HG03175 (cell line): ENCODE results near the gene SLC29A4.
A peak's percentile ranks its signal among the peaks of the same experiment; 100 is the strongest.
"Not testable (repeated sequence)": the region's sequence is repeated elsewhere in the genome, so short reads cannot be mapped to it uniquely, and the experiment has no call there.

Experiments used
- ATAC-seq: cut with Tn5 transposase; IDR thresholded peaks from one replicate; pipeline ENCODE4 v1.9.1; 2021; ENCODE audit warnings: mild to moderate bottlenecking, moderate library complexity; ENCODE audit not compliant: unreplicated experiment

Gene SLC29A4

DNA sequence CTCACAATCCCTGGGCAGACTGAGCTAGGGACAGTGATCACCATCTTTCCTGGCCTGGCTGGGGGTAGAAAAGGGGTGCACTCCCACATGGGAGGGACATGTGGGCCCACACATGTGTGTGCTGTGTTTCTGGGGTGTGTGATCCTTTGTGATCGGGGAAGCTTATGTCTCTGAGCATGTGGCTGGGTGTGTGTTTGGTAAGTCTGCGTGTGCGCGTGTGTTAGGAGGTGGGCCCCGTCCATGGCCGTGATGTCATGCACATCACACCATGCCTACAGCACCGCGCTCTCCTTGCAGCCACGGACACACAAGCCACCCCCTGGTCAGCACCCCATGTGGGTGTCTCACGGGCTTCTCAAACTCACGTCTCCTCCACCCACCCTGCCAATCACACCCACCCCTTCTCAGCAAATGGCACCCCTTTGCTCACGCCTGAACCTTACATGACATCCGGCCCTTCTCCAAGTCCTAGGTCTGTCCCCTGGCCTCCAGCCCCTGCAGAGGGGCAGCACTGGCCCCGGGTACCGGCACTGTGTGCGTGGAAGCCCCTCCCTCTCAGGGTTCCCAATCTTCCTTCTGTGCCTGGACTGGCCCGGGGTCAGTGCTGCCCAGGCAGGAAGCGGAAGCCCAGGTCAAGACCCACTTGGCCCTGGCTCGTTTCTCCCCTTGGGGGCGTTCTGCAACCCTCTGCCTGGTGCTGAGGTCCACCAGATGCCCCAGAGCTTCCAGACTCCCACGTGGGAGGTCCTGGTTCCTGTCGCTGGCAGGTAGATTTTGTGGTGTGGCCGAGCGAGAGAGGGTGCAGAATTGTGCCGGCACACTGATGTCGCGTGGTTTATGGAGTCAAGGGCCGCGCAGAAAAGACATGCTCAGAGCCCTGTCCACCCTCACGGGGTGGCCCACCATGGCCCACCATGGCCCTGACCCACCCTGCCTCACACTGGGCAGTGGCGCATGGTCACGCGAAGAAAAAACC, 12.6 kb downstream of the SLC29A4 start:
- no peak for ATAC-seq

DNA sequence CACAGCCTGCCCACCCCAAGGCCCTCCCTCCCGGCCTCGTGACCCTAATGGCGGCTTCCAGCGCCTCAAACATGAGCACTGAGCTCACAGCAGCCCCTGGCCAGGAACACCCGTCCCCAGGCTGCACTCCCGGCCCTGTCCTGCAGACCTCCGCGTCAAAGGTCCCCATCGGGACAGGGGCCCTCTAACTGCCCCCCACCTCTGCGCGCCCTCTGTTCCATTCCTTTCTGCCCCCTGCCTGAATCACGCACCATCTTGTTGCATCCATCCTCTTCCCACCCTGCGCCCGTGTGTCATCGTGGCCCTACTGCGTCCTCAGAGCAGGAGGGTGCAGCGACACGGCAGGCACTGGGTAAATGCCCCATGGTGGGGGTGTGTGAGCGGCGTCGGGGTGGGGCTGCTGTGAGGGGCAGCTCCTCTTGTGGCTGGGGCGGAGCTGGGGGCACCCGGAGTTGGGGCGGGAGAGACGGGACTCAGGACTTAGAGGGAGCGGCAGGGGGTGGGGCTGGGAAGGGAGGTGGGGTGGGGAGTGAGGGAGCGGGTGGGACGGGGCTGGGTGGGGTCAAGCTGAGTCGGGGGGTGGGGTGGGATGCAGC, 13.4 kb downstream of the SLC29A4 start:
- no peak for ATAC-seq

DNA sequence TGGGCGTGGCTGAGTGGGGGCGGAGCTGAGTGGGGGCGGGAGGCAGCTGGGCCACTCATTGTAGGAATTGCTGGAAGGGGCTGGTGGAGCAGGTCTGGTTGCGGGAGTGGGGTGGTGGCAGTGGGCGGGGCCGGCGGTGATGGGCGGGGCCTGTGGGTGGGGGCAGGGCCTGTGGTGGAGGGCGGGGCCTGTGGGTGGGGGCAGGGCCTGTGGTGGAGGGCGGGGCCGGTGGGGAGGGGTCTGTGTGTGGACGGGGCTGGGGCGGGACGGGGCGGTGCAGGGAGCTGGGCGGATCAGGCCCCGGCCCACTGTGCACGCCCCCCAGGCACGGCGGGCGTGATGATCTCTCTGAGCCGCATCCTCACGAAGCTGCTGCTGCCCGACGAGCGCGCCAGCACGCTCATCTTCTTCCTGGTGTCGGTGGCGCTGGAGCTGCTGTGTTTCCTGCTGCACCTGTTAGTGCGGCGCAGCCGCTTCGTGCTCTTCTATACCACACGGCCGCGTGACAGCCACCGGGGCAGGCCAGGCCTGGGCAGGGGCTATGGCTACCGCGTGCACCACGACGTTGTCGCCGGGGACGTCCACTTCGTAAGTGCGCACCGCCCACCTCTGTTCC, 14.0 kb downstream of the SLC29A4 start:
- peak; percentile 48 for ATAC-seq

DNA sequence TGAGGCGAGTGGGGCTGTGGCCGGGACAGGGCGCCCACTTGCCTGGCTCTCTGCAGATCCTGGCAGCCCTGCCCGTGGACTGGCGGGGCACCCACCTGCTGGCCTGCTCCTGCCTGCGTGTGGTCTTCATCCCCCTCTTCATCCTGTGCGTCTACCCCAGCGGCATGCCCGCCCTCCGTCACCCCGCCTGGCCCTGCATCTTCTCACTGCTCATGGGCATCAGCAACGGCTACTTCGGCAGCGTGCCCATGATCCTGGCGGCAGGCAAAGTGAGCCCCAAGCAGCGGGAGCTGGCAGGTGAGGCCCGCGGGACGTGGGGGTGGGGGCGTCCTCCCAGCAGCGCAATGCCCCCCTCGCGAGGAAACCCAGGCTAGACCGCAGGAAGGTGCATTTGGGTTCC, 17.6 kb downstream of the SLC29A4 start:
- no peak for ATAC-seq

DNA sequence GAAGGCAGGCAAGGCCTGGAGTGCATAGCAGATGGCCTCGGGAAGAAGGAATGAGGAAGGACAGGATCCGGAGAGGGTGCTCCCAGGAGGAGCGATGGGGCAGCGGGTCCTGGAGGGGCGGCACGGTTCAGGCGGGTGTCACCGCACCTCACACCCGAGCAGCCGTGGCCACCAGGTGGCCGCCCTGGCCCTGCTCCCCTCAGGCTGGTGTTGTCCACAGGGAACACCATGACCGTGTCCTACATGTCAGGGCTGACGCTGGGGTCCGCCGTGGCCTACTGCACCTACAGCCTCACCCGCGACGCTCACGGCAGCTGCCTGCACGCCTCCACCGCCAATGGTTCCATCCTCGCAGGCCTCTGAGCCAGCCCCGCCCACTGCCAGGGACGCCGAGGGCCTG, 19.8 kb downstream of the SLC29A4 start:
- no peak for ATAC-seq

DNA sequence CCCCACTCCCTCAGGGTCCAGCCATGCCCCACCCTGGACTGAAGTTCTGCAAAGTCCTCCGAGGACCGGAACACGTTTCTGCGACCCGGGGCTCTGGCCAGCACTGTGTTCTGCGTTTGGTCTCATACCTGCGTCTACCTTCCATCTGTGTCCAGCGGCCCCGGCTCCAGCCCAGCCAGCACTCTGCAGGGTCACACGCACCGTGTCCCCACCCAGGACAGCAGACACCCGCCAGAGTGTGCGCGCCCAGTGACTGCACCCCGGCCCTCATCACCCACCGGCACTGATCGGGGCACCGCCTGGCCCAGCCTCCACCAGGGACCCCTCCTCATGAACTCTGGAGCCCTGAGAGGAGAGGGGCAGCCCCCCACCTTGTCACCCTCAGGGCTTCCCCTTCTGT, 20.3 kb downstream of the SLC29A4 start:
- ATAC-seq, result no peak

DNA sequence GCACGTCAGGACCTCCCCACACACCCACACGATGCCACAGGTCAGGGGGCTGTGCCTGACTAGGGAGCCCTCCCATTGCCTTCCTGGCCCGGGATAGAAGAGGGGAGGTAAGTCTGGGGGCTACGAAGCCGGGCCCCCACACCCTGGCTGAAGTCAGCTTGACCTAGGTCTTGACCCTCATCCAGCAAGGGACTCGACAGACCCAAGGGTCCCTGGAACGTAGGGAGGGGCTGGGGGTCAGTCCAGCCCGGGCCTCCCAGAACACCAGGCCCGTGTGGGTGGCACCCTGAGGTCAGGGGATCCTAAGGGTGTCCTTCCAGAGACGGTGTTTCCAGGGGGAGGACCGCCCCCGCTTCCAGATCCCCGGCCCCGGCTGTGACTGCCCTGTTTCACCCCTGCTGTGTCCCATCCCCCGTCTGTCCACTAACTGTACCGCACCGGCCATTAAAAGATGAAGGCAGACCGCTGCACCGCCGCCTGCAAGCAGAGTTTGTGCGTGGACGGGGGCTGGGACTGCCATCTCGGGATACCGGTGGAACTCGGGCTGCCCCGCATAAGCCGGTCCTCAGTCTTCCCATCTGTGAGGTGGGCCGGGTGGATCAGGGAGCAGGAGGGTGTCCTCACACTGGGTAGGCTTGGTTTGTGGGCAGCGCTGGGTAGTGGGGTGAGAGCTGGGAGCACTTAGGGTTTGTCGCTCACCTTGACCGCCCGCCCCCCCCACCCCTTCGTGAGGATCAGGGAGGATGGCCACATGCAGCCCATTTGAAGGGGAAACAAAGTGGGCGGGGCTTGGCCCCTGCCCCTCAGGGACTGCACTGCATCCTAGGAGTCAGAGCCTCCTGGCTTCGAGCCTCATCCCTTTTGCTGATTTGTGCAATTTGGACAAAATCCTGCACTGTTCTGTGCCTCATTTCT, 21.1 kb downstream of the SLC29A4 start:
- no peak for ATAC-seq

DNA sequence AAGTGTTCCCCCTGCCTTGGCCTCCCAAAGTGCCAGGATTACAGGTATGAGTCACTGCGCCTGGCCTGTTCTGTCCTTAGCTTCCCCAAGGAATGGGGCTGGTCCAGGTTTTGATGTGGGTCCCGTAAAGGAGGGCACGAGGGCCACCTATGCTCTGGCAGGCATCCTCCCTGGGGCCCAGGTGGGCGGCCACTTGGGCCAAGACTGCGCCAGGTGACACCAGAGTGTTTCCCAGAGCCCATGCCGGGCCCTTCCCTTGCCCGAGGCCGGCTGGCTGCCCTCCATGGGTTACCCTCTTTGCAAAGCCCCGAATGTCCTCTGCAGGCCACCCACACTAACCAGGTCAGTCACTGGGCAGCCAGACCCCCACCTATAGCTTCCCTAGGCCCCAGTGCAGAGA, 22.3 kb downstream of the SLC29A4 start:
- not testable (repeated sequence) for ATAC-seq

DNA sequence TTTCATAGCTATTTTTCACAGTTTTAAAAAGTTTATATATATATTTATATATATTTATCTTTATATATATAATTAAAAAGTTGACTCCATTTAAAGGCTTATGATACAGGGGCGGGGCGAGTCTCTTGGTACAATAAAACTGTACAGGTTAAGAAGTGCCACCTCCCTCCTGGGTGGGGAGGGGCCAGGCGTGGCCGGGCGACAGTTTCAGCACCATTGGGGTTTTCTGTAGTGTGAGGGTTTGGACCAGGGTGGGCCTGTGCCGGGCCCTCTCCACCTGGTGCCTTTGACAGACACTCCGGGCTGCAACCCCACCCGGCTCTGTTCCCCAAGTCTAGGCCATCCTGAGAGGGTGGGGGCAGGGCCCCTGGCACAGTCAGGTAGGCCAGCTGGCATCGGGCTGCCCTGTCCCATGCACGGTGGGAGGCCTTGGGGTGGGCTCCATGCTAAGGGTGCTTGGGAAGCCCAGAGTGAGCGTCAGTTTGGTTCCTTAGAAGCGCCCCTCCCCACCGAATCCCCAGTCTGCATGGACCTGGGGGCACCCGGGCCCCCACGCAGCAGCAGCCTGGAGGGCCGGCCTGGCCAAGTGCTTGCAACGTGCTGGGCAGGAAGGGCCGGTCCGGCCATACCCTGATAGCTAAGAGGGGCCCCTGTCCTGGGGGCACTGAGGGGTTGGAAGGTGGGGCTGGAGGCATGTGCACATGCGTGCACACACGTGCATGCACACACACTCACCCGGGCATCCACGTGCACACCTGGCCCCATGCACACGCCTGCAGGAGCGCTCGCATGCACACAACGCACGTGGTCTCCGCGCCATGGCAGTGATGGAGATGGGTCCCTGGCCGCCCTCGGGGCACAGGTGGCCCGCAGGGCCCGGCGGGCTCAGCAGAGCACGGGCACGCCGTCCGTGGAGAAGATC, 24.7 kb downstream of the SLC29A4 start:
- ATAC-seq, result not testable (repeated sequence)

DNA sequence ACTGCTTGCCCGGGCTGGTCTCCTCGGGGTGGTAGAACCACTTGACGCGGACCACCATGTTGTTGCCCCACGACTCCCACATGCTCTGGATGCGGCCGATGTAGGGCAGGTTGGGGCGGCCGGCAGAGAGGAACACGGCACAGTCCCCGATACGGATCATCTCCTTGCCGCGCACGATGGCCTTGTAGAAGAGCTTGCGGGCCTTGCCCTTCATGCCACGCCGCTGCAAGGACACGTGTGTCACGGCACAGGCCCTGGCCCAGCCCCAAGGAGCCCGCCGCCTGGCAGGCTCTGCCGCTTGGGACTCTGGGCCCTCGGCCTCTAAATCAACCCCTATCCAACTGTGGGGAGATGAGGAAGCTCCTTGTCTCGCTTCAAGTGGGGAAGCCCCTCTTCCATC, 26.4 kb downstream of the SLC29A4 start:
- ATAC-seq, result no peak

DNA sequence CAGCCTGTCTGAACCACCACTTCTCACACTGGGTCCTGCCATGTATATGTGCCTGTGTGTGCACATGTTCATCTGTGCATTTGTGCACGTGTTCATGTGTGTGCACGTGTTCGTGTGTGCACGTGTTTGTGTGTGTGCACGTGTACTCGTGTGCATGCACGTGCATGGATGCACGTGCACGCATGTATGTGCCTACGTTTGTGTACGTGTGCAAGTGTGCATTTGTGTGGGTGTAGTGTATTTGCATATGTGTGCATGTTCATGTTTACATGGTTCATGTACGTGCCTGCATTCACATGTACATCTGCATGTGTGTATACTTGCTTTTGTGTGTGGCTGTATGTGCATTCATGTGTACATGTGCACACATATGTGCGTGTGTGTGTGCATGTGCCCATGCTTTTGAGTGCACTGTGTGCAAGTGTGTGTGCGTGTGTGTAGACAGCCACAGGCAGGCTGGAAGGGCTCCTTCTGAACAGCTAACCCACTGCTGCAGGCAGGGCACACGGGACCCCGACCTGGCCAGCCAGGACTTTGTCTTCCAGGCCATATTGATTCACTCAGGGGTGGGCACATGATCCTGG, 28.2 kb downstream of the SLC29A4 start:
- ATAC-seq, result no peak

DNA sequence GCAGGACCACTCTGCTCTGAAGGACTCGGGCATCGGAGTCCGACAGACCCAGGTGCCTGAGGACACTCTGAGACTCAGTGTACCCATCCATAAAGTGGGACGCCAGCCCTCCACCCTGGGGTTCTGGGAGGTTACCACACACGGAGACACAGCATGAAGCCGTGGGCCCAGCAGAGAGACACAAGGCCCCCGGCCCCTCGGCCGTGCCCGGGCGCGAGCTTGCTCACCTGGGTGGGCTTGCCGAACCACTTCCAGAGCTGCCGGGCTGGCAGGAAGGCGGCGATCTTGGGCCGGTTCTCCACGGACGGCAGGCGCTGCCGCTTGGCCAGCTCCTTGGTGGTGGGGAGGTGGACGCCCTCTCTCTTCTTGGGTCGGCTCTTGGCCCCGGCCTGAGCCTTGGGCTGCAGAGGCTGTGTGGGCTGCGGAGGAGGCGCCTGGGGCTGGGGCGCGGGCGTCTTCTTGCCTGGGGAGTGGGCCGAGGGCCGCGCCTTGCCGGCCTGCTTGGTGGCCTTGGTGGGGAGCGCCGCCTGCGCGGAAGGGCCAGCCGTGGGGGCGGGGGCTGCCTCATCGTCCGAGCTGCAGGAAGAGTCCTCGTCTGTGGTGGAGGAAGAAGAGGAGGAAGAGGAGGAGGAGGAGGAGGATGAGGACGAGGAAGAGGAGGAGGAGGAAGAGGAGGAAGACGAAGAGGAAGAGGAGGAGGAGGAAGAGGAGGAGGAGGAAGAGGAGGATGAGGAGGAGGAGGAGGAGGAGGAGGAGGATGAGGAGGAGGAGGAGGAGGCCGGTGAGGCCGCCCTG, 29.7 kb downstream of the SLC29A4 start:
- not testable (repeated sequence) for ATAC-seq

DNA sequence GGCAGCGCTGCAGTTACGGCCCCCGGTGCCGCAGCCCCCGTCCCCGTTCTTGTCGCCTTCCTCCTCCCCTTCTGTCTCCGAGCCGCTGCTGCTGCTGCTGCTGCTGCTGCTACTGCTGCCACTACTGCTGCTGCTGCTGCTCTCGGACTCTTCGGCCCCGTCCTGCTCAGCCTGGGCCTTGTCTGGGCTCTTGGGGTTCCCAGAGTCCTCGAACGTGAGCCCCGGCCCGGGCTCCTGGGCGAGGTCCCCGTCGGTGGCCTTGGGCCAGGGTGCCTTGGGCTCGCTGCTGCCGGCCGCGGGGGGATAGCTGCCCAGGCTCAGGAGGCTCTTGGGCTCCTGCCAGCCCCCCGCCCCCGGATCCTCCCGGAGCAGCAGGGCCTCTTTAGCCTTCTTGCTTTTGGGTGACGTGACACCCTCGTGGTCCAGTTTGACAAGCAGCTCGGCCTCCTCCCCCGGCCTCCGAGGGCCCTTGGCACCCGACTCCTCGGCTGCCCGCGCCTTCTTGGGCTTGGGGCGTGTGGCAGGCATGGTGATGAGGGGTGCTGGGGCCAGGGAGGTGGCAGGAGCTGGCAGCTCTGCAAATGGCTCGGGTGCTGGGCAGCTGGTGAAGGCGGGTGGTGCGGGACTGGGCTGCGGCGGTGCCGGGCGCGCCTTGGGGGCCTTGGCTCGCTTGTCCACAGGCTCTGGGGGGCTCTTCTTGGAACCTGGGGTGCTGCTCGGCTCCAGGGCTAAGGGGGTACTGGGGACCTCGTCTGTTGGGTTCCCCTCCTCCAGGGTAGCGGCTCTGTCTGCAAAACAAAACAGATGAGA, 30.5 kb downstream of the SLC29A4 start:
- not testable (repeated sequence) for ATAC-seq

DNA sequence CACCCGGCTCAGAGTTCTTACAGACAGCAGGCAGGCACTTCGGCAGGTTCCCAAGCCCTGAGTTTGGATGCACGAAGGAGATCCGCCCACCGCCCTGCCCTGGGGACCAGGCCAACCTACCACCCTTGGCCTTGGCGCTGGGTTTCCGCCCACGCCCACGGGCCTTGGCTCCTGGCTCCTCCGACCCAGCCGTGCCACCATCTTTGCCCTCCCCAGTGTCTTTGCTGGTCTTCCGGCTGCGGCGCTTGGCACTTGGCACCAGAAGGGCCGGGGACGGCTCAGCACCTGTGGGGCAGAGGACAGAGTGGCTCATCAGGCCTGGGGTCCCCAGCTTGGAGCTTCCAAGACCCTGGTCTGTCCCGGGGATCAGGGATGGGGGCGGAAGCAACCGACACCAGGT, 32.1 kb downstream of the SLC29A4 start:
- ATAC-seq, result no peak

DNA sequence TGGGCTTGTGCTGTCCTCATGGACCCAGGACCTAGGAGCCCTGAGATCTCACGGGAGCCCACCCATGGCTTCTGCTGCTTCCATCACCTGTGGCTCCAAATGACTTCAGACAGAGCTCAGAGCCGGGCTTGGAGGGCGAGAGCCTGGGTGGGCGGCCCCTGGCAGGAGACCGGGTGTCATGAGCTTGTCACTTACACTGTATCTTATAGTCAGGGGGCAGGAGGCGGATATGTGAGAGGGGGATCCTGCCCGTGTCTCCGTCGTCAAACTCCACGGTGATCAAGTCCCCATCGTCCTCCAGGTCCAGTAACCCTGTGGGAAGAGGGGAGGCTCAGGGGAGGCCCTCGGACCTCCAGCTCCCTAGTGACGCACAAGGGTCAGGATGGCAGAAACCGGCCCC, 33.0 kb downstream of the SLC29A4 start:
- ATAC-seq, result no peak

DNA sequence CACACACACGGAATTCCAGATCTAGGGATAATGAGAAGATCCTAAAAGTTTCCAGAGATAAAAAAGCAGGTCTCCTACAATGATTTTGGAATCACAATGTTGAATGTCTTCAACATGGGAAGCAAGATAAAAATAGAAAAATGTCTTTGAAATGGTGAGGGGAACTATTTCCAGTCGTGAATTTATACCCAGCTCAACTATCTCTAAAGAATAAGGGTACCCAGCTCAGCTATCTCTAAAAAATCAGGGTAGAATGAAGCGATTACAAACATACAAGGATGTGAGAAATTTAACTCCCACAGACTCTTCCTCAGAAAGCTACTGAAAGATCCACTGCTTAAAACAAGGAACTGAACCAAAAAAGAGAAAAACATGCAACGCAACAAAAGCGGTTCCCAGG, 35.9 kb downstream of the SLC29A4 start:
- ATAC-seq, result not testable (repeated sequence)

DNA sequence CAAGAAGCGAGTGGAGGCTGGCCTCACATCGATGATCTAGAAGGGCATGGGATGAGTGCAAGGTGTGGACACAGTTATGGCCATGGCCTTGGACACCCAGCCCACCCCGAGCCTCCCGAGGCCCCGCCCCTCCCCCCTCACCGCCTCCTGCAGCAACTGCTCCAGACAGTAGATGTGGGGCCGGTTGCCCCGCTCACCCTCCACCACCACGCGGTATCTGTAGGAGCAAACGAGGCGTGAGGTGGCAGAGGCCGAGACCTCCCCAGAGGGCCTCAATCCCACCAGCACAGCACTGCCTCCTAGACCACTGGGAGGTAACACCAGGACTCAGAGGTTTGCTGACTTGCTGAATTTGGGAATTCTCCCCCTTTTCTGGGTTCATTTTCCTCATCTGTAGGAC, 37.6 kb downstream of the SLC29A4 start:
- ATAC-seq, result no peak
